Measurements from ENCODE around the gene TMPRSS12.
"Not testable (repeated sequence)": the region's sequence is repeated elsewhere in the genome, so short reads cannot be mapped to it uniquely, and the experiment has no call there.

TMPRSS12 gene

GRCh38 chr12:50888666-50889065 lies 45.9 kb downstream of the TMPRSS12 start:
- no peak overlapping the region for H2AK5ac ChIP-seq (ENCODE audit: low read length)
- no peak overlapping the region for H3K4ac ChIP-seq (ENCODE audit: low read depth, low read length)
- H3K23ac ChIP-seq (ENCODE audit: low read length) = no peak overlapping the region
- H2BK120ac ChIP-seq (ENCODE audit: low read depth, low read length) = no peak overlapping the region
- H3K36me3 ChIP-seq (ENCODE audit: control insufficient read depth, insufficient read depth, low read length) = no peaks in the 10 kb centered on the region
- H3K56ac ChIP-seq (ENCODE audit: low read length) = no peak overlapping the region
- no peak overlapping the region for H3K4me2 ChIP-seq (ENCODE audit: low read length)
- no peak overlapping the region for H3K9ac ChIP-seq (ENCODE audit: low read length)
- no peaks in the 10 kb centered on the region for H3K27me3 ChIP-seq (ENCODE audit: insufficient read depth, low read length, poor library complexity)
- H3K79me1 ChIP-seq (ENCODE audit: low read length) = no peaks in the 10 kb centered on the region
- H3K18ac ChIP-seq (ENCODE audit: low read length) = no peak overlapping the region
- H3K27ac ChIP-seq (ENCODE audit: low read depth, low read length) = no peak overlapping the region
- no peak for DNase-seq
- H4K8ac ChIP-seq (ENCODE audit: low read depth, low read length) = no peak overlapping the region
- H2BK15ac ChIP-seq (replicated peaks; ENCODE audit: low read depth) = no peak overlapping the region
- H3K4me3 ChIP-seq (ENCODE audit: low read length) = no peak overlapping the region
- no peak overlapping the region for H4K5ac ChIP-seq (ENCODE audit: low read length)
- no CpG with 5 or more reads among the region's 2 CpGs for WGBS (ENCODE audit: extremely low coverage, insufficient coverage, low lambda C conversion rate)
- no peaks in the 10 kb centered on the region for H3K4me1 ChIP-seq (ENCODE audit: control insufficient read depth, low read depth, low read length)
- no peak overlapping the region for H2BK5ac ChIP-seq (ENCODE audit: low read length)
- no peaks in the 10 kb centered on the region for H3K79me2 ChIP-seq (ENCODE audit: control insufficient read depth, insufficient read depth, low read length)

DNA sequence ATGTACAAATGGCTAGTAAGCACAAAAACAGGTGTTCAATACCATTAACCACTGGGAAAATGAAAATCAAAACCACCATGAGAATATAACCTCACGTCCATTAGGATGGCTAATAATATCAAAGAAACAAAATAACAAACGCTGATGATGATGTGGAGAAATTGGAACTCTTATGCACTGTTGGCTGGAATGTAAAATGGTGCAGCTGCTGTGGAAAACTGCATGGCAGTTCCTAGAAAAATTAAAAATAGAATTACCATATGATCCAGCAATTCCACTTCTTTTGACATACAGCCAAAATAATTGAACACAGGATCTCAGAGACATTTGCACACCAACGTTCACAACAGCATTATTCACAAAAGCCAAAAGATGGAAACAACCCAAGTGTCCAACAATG lies 51.5 kb downstream of the TMPRSS12 start:
- no peak overlapping the region for H2BK15ac ChIP-seq (replicated peaks; ENCODE audit: low read depth)
- H4K8ac ChIP-seq (ENCODE audit: low read depth, low read length) = no peak overlapping the region
- no peaks in the 10 kb centered on the region for H3K4me1 ChIP-seq (ENCODE audit: control insufficient read depth, low read depth, low read length)
- H3K4me2 ChIP-seq (ENCODE audit: low read length) = no peak overlapping the region
- no peaks in the 10 kb centered on the region for H3K36me3 ChIP-seq (ENCODE audit: control insufficient read depth, insufficient read depth, low read length)
- no peak overlapping the region for H3K9ac ChIP-seq (ENCODE audit: low read length)
- H3K23ac ChIP-seq (ENCODE audit: low read length) = no peak overlapping the region
- no peak overlapping the region for H4K5ac ChIP-seq (ENCODE audit: low read length)
- H2BK5ac ChIP-seq (ENCODE audit: low read length) = no peak overlapping the region
- no peak for DNase-seq
- no peak overlapping the region for H3K4ac ChIP-seq (ENCODE audit: low read depth, low read length)
- no peaks in the 10 kb centered on the region for H3K27me3 ChIP-seq (ENCODE audit: insufficient read depth, low read length, poor library complexity)
- no peak overlapping the region for H2AK5ac ChIP-seq (ENCODE audit: low read length)
- no peak overlapping the region for H2BK120ac ChIP-seq (ENCODE audit: low read depth, low read length)
- no CpG with 5 or more reads among the region's 3 CpGs for WGBS (ENCODE audit: extremely low coverage, insufficient coverage, low lambda C conversion rate)
- no peak overlapping the region for H3K4me3 ChIP-seq (ENCODE audit: low read length)
- H3K56ac ChIP-seq (ENCODE audit: low read length) = no peak overlapping the region
- no peak overlapping the region for H3K27ac ChIP-seq (ENCODE audit: low read depth, low read length)
- H3K18ac ChIP-seq (ENCODE audit: low read length) = no peak overlapping the region
- H3K79me2 ChIP-seq (ENCODE audit: control insufficient read depth, insufficient read depth, low read length) = no peaks in the 10 kb centered on the region
- no peaks in the 10 kb centered on the region for H3K79me1 ChIP-seq (ENCODE audit: low read length)

- Histone ChIP-seq H3K4me3 (ENCODE audit: low read length) (no peak overlapping the region), H4K5ac (ENCODE audit: low read length) (no peak overlapping the region), H3K9ac (ENCODE audit: low read length) (no peak overlapping the region), H2BK15ac (replicated peaks; ENCODE audit: low read depth) (no peak overlapping the region), H3K4me2 (ENCODE audit: low read length) (no peak overlapping the region), H3K27me3 (ENCODE audit: insufficient read depth, low read length, poor library complexity) (no peaks in the 10 kb centered on the region), H3K36me3 (ENCODE audit: control insufficient read depth, insufficient read depth, low read length) (no peaks in the 10 kb centered on the region), H4K8ac (ENCODE audit: low read depth, low read length) (no peak overlapping the region), H2BK120ac (ENCODE audit: low read depth, low read length) (no peak overlapping the region), H2AK5ac (ENCODE audit: low read length) (no peak overlapping the region), H3K23ac (ENCODE audit: low read length) (no peak overlapping the region), H3K18ac (ENCODE audit: low read length) (no peak overlapping the region), H2BK5ac (ENCODE audit: low read length) (no peak overlapping the region), H3K4ac (ENCODE audit: low read depth, low read length) (no peak overlapping the region), H3K79me1 (ENCODE audit: low read length) (no peaks in the 10 kb centered on the region), H3K4me1 (ENCODE audit: control insufficient read depth, low read depth, low read length) (no peaks in the 10 kb centered on the region), H3K56ac (ENCODE audit: low read length) (no peak overlapping the region), H3K27ac (ENCODE audit: low read depth, low read length) (no peak overlapping the region), H3K79me2 (ENCODE audit: control insufficient read depth, insufficient read depth, low read length) (no peaks in the 10 kb centered on the region)
- WGBS (ENCODE audit: extremely low coverage, insufficient coverage, low lambda C conversion rate) = no CpG with 5 or more reads among the region's 4 CpGs
- no peak for DNase-seq
Observed at GRCh38 chr12:50901685-50902113, 59.0 kb downstream of the TMPRSS12 start.

DNA sequence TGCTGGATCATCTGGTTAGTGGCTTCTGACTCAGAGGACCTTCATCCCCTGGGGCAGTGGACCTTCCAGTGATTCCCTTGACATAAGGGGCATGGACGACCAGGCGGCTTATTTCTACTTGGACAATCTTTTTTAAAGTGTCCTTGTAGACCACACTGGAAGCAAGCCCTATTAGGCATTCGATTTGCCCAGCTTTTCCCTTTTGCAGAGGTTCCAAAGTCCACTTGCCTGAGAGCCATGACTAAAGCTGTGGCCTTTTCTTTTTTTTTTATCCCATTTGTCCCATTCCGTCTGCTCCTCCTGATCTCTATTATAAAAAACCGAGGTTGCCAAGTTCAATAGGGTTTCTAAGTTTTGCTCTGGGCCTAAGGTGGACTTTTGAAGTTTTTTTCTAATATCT lies 65.8 kb downstream of the TMPRSS12 start:
- H3K23ac ChIP-seq (ENCODE audit: low read length); H3K27ac ChIP-seq (ENCODE audit: low read depth, low read length); H2BK120ac ChIP-seq (ENCODE audit: low read depth, low read length); DNase-seq; H3K56ac ChIP-seq (ENCODE audit: low read length); H3K79me2 ChIP-seq (ENCODE audit: control insufficient read depth, insufficient read depth, low read length); H3K27me3 ChIP-seq (ENCODE audit: insufficient read depth, low read length, poor library complexity); H3K4ac ChIP-seq (ENCODE audit: low read depth, low read length); H3K4me3 ChIP-seq (ENCODE audit: low read length); H3K18ac ChIP-seq (ENCODE audit: low read length); H3K79me1 ChIP-seq (ENCODE audit: low read length); H2BK5ac ChIP-seq (ENCODE audit: low read length); H3K4me1 ChIP-seq (ENCODE audit: control insufficient read depth, low read depth, low read length); H3K9ac ChIP-seq (ENCODE audit: low read length); H3K36me3 ChIP-seq (ENCODE audit: control insufficient read depth, insufficient read depth, low read length); H4K5ac ChIP-seq (ENCODE audit: low read length); H3K4me2 ChIP-seq (ENCODE audit: low read length); H2BK15ac ChIP-seq (replicated peaks; ENCODE audit: low read depth); H4K8ac ChIP-seq (ENCODE audit: low read depth, low read length); H2AK5ac ChIP-seq (ENCODE audit: low read length): not testable (repeated sequence)
- no CpG with 5 or more reads among the region's 5 CpGs for WGBS (ENCODE audit: extremely low coverage, insufficient coverage, low lambda C conversion rate)

DNA sequence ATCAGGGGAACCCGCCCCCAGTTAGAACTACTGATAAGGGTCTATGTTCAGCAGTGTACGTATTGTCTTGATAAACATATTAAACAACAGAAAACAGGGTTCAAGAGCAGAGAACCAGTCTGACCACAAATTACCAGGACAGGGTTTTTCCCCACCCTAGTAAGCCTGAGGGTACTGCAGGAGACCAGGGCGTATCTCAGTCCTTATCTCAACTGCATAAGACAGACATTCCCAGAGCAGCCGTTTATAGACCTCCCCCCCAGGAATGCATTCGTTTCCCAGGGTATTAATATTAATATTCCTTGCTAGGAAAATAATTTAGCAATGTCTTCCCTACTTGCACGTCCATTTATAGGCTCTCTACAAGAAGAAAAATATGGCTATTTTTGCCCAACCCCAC lies 69.6 kb downstream of the TMPRSS12 start:
- H3K56ac ChIP-seq (ENCODE audit: low read length); H3K27ac ChIP-seq (ENCODE audit: low read depth, low read length); H2BK5ac ChIP-seq (ENCODE audit: low read length); H3K18ac ChIP-seq (ENCODE audit: low read length); H3K4me2 ChIP-seq (ENCODE audit: low read length); H3K27me3 ChIP-seq (ENCODE audit: insufficient read depth, low read length, poor library complexity); H3K23ac ChIP-seq (ENCODE audit: low read length); H3K79me1 ChIP-seq (ENCODE audit: low read length); H4K8ac ChIP-seq (ENCODE audit: low read depth, low read length); DNase-seq; H4K5ac ChIP-seq (ENCODE audit: low read length); H3K4ac ChIP-seq (ENCODE audit: low read depth, low read length); H3K4me3 ChIP-seq (ENCODE audit: low read length); H3K36me3 ChIP-seq (ENCODE audit: control insufficient read depth, insufficient read depth, low read length); H3K4me1 ChIP-seq (ENCODE audit: control insufficient read depth, low read depth, low read length); H2BK15ac ChIP-seq (replicated peaks; ENCODE audit: low read depth); H3K79me2 ChIP-seq (ENCODE audit: control insufficient read depth, insufficient read depth, low read length); H2AK5ac ChIP-seq (ENCODE audit: low read length); H2BK120ac ChIP-seq (ENCODE audit: low read depth, low read length); H3K9ac ChIP-seq (ENCODE audit: low read length): not testable (repeated sequence)
- WGBS (ENCODE audit: extremely low coverage, insufficient coverage, low lambda C conversion rate) = no CpG with 5 or more reads among the region's 6 CpGs

GRCh38 chr12:50913224-50913623 lies 70.5 kb downstream of the TMPRSS12 start:
- Histone ChIP-seq H3K4ac (ENCODE audit: low read depth, low read length) (no peak overlapping the region), H3K36me3 (ENCODE audit: control insufficient read depth, insufficient read depth, low read length) (no peaks in the 10 kb centered on the region), H3K27ac (ENCODE audit: low read depth, low read length) (no peak overlapping the region), H2BK5ac (ENCODE audit: low read length) (no peak overlapping the region), H3K18ac (ENCODE audit: low read length) (no peak overlapping the region), H3K23ac (ENCODE audit: low read length) (no peak overlapping the region), H3K9ac (ENCODE audit: low read length) (no peak overlapping the region), H3K4me3 (ENCODE audit: low read length) (no peak overlapping the region), H4K5ac (ENCODE audit: low read length) (no peak overlapping the region), H3K79me2 (ENCODE audit: control insufficient read depth, insufficient read depth, low read length) (no peaks in the 10 kb centered on the region), H3K27me3 (ENCODE audit: insufficient read depth, low read length, poor library complexity) (no peaks in the 10 kb centered on the region), H4K8ac (ENCODE audit: low read depth, low read length) (no peak overlapping the region), H3K4me1 (ENCODE audit: control insufficient read depth, low read depth, low read length) (no peaks in the 10 kb centered on the region), H3K56ac (ENCODE audit: low read length) (no peak overlapping the region), H3K4me2 (ENCODE audit: low read length) (no peak overlapping the region), H2AK5ac (ENCODE audit: low read length) (no peak overlapping the region), H2BK15ac (replicated peaks; ENCODE audit: low read depth) (no peak overlapping the region), H3K79me1 (ENCODE audit: low read length) (no peaks in the 10 kb centered on the region), H2BK120ac (ENCODE audit: low read depth, low read length) (no peak overlapping the region)
- DNase-seq = no peak
- WGBS (ENCODE audit: extremely low coverage, insufficient coverage, low lambda C conversion rate) = no CpG with 5 or more reads among the region's 2 CpGs

All from mesendoderm (in vitro differentiated cells).